NCI-H187 treated with DMSO at 0.1 percent for 48 hours (cell line): ENCODE data around the gene SUCLG2.

Source experiments
- DNase-seq: peaks from one replicate; lab custom pipeline; 2025; lab: John Stamatoyannopoulos, UW

The SUCLG2 gene

DNA sequence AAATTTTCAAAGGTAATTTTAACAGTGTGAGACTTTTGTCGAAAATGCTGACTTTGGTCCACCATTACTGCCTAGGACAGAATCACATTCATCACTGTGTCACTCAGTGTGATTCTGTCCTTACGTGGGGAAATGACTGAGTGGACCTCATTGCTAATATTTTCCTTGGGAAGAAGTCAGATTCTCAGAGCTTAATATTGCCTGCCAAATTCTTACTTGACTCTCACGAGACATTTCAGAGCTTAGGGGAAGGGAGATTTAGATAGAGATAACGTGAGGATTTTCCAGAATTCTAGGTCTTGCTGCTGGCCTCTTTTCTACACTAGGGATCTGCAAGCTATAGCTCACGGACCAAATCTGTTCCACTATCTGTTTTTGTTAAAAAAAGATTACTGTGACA lies 270.4 kb downstream of the SUCLG2 start:
- no peak for DNase-seq

DNA sequence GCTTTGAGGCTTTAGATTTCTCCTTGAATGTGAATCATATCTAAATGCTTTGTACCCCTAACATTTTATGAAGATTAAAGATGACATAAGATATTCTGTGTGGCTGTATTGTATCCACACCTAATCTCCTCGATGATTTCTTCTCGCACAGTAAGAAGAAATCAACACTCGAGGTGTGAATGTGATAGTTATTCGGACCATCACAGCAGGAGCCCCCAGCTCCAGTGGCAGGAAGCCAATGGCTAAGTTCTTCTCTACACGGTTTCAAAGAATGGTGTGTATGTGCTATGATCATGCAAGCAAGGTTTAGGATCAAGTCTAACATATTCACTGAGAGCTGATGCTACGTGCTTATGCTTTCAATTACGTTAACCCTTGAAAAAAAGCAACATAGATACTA lies 271.0 kb downstream of the SUCLG2 start:
- DNase-seq = no peak

DNA sequence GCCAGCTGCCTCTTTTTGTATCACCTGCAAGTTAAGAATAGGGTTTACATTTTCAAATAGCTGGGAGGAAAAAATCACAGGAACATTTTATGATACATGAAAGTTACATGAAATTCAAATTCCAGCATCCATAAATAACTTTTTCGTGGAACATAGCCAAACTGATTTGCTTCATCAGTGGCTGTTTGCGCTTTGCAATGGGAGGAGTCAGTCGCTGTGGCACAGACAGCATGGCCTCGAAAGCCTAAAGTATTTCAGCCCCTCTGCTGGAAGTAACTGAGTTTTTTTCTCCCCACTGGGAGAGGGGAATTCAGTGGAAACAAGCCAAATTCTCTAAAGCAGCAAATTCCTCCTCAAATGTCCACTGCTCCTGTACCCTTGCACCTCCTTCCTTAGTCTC lies 271.9 kb downstream of the SUCLG2 start:
- no peak for DNase-seq

DNA sequence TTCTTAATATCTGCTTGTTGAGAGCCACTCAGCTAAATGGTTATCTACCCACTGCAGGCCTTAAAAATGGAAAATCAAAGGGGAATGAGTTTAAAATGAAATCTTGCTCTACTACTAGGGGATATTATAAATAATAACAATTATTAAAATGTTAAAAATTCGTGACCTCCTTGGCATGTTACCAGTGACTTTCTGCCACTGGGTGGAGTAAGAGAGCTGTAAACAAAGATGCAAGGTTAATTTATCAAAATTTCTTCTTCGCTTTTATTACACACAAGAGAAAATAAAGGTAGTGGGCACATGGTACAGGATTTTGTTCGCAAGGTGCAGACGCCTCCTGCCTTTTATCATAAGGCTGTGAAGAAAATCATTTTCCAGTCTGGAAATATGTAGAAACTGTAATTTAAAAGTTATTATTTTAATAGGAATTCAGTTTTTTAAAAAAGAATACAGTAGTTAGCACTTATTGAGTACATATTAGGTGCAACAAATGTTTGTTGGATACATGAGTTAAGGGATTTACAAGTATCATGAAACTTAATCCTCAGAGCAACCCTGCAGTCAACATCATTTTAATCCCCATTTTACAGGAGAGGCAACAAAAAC lies 272.6 kb downstream of the SUCLG2 start:
- no peak for DNase-seq

DNA sequence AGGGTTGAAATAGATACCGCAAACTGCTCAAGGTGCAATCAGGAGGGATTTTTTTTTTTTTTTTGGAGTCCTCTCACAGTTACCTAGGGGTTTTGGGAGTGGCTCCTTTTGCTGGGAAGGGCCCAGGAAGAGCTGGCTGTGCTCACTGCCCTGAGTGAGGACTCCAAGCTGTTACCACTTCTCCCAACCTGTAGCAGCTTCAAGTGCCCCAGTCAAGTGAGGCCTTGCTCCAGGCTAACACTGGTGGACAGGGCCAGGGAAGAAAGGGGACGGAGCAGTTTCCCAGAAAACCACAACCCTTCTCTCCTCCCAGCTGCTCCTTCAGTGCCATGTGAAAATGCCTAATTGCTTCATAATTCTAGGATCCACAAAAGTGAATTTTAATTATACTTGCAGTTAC lies 274.3 kb downstream of the SUCLG2 start:
- DNase-seq = no peak

DNA sequence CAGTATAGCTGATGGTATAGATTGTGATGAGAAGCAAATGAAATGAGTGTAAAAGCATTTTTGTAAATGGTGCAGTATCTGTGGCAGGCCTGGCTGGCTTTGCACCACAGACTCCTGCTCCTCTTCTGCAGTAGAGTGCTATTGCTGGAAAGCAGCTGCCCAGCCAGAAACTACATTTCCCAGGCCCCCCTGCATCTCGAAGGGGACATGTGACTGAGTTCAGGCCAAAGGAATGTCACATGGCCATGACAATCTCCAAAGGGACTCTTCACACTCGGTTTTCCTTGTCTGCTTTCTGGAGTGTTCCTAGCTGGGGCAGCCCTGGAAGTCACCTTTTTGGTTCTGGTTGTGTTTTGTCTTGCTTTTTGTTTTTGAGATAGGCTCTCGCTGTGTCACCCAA lies 277.1 kb downstream of the SUCLG2 start:
- no peak for DNase-seq

DNA sequence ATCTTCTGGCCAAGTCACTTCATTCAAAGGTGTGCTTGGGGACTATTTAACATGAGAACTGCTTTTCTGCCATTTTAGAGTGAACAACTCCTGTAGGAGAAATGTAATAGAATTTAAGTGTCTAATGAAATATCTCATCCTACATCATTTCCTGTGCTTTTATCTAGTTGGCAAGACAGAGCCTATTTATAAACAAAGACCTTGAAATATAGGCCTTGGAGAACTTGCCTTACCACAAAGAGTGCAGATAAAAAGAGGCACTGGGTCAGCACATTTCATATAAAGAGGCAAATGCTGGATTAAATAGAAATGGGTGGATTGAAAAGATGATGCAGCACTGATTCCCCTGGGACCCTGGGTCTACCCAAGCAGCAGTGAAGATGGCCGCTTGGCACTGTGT lies 278.0 kb downstream of the SUCLG2 start:
- no peak for DNase-seq

DNA sequence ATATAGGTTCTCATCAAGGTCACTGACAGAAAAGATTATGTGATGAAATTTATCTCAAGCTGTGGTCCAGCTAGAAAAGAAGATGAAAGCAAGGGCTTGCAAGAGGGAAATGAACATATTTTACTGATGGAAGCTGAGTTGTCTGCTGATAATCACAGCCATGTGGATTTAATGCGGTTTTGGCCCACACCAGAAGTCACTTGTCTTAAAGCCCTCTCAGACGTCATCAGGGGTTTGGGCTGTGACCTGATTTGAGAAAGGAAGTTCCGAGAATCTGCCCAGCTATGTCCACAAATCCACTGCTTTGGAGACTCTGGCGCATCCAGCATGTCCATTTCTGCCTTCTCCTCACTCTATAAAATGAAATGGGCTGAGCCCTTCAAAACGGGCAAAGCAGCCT lies 278.4 kb downstream of the SUCLG2 start:
- no peak for DNase-seq

DNA sequence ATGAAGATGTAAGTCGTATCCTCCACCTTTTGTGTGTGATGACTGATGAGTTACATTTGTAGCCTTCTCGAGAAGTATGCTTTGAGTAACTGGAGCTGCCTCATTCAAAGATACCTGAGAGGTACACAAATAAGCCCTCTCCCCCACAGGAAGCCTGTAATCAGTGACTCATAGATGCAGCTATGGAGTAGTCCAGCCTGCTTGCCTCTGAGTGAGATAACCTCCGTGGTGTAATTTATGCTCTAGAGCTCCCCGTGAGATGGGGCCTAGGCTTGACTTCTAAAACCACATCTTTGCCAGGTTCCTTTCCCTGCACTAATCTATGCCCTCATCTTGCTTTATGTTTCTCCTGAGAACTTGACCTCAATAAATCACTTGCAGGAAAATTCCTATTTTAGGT lies 291.7 kb downstream of the SUCLG2 start:
- DNase-seq = no peak

DNA sequence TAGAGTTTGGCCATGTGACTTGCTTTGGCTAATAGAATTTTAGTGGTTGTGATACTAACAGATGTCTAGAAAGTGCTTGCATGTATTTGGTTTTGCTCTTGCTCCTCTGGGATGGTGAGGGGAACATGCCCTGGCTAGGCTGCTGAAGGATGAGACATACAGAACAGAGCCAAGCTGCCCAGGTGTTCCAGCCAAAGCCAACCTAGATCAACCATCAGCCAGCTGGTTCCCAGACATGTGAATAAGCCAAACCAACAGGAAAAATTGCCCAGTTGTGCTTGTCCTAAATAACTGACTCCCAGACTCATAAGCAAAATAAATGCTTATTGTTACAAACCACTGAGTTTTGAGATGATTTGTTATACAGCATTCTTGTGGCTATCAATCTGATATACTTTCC lies 292.6 kb downstream of the SUCLG2 start:
- DNase-seq = no peak

DNA sequence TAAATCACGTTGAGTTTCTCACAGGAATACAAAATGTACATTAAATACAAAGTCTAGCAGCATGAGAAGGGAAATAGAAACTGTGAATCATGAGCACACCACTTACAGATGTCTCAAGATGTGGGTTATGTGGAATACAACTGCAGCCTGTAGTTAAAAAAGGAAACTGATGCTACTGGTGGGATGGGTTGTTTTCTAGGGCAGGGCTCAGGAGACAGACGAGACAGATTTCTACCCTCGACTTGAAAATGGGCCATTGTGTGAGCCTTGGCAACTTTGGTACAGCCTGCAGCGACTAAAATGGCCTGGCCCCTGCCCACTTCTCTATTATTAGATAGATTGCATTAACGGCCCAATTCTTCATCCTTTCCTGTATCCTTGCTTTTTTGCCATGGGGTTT lies 293.1 kb downstream of the SUCLG2 start:
- DNase-seq = no peak

DNA sequence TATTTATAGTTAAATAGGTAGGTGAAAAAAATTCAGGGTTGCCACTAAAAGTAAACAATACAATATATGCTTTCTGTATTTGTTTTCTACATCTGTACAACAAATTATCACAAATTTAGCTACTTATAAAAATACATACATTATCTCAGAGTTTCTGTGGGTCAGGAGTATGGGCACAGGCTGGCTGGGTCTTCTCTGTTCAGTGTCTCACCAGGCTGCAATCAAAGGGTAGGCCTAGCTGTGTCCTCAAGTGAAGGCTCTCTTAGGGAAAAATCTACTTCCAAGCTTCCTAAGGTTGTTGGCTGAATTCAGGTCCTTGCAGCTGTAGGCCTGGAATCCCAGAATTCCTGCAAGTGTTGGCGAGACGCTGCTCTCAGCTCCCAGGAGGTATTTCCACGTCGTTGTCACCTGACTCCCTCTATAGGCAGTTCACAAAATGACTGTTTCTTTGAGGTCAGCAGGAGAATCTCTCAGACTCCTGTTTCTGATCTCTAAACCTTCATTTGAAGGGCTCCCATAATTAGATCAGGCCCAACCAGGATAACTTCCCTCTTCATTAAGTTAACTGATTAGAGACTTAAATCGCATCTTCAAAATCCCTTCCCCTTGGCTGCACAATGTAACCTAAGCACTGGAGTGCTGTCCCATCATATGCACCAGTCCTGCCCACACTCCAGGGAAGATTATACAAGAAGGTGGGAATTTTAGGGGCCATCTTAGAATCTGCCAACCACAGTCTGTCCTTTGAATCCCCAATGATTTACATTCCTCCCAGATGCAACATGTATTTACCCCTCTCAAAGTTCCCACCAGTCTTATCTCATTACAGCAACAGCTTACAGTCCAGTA lies 296.6 kb downstream of the SUCLG2 start:
- no peak for DNase-seq

DNA sequence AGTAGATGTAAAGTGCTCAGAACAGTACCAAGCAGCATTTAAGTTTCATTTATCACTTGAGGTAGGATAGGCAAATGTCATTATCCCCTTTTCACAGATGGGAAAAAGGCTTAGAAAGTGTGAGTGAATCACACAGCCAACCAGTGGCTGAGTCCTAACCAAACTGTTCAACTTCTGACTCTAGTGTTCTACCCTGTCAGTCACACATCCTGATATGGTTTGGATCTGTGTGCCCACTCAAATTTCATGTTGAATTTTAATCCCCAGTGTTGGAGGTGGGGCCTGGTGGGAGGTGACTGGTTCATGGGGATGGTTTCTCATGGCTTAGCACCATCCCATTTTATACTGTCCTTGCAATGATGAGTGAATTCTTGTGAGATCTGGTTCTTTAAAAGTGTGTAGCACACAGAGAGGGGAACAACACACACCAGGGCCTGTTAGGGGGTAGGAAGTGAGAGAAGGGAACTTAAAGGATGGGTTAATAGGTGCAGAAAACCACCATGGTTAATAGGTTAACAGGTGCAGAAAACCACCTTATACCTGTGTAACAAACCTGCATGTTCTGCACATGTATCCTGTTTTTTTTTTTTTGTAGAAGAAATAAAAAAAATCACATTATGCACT lies 304.7 kb downstream of the SUCLG2 start:
- DNase-seq = no peak

DNA sequence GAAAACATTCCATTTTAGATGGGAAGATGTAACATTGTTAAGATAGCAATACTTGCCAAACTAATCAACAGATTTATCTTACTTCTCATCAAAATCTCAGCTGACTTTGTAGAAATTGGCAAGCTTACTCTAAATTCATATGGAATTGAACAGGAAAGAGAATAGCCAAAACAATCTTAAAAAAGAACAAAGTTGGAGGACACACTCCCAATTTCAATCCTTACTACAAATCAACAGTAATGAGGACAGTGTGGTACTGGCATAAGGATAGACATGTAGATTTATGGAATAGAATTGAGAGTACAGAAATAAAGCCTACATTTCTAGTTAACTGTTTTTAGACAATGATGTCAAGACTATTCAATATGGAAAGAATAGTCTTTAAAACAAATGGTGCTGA lies 308.3 kb downstream of the SUCLG2 start:
- no peak for DNase-seq

DNA sequence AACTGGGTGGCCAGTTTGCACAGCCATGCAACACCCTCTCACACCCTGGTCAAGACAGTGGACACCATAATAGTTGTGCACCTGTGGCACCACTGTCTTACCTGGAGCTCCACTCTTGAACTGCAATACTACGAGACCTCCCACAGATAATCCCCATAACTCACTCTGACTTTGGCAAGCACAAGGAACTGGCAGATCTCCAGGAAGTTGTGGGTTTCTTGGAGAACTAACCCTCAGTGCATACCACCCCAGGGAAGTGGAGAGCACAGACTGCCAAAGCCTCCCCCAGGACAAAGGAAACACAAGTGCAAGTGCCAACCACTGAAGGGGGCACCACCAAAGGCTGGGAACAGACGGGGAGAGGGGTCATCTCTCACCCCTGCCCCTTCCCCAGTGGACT lies 318.6 kb downstream of the SUCLG2 start:
- no peak for DNase-seq

DNA sequence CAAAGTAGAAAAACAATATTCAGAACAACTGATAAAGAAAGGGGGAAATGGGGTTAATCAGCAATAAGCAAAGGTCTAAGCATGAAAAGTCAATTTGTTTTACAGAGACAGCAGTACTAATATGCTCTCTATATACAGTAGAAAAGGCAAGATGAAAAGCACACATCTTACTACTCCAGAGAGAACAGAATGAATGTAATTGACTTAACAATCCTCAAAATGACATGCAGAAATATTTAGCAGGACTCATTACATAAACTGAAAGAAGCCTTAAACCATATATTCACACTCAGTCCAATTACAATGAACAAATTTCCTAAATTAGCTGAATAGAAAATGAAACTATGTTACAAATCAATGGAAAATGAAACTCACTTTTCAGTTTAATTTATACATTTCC lies 319.8 kb downstream of the SUCLG2 start:
- no peak for DNase-seq

DNA sequence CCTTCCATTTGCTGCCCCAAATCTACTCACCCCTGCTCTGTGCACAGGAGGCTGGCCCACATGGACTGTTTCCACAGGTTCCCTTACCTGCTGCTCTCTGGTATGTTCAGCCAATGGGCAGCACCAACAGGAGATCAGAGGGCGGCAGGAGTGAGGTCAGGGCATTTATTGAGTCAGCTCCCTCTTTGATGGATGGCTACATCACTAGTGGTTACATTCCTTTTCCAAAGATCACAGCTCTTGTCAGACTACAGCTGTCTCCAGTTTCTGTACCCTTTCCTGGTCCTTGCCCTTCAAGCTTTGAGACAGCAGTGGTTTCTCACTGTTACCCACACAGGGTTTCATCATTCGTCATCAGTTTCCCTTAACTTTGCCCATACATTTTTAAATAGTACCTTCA lies 325.1 kb downstream of the SUCLG2 start:
- no peak for DNase-seq

DNA sequence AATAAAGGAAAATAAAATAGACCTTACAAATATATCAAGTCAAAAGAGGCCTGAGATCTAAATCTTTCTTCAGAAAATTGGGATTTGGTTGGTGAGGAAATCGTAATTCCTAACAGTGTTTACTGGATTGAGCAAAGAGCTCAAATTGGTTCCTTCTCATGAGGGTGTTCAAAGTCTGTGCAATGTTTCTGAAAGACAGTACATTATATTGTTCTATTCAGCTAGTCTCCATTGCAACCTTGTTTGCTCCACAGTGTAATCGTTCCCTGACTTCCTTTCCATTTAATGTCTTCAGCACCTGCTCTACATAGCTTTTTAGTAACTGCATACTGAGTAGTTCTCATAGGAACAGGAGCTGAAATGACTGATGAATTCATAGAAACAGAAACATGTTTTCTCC lies 326.8 kb downstream of the SUCLG2 start:
- no peak for DNase-seq

DNA sequence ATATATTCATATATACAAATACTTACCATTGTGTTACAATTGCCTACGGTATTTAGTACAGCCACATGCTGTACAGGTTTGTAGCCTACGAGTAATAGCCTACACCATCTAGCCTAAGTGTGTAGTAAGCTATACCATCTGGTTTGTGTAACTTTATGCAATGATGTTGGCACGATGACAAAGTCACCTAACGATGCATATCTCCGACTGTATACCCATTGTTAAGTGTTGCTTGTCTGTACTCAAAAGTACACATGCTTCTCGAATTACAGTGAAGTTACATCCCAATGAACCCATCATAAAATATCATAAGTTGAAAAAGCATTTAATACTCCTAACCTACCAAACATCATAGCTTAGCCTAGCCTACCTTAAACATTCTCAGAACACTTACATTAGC lies 329.2 kb downstream of the SUCLG2 start:
- DNase-seq = no peak
